Bronchial epithelial cell (primary cell): Measurements from ENCODE around the gene PHKA1. TPM values are rescaled to one million over a fixed set of nuclear protein-coding genes. Genes with fewer than 3 reads are reported as not detected.
A peak's percentile ranks its signal among the peaks of the same experiment; 100 is the strongest.
"Not testable (repeated sequence)": the region's sequence is repeated elsewhere in the genome, so short reads cannot be mapped to it uniquely, and the experiment has no call there.

ENCODE experiments used
- DNase-seq: peaks from one replicate; pipeline ENCODE4 v3.0.0-alpha.2; 2010; ENCODE audit warnings: low read depth
- FAIRE-seq: peaks from 2 replicates; lab custom pipeline; 2011; peaks lifted over from hg19 to GRCh38; lab: Jason Lieb, UNC
- H3K27me3 ChIP-seq: 2 replicates; pipeline ENCODE4 v1.5.1; 2011; ENCODE audit warnings: low read length; ENCODE audit not compliant: control insufficient read depth, insufficient read depth
- H3K36me3 ChIP-seq: 2 replicates; pipeline ENCODE4 v1.5.1; 2011; ENCODE audit warnings: low read length; ENCODE audit not compliant: control insufficient read depth, insufficient read depth
- H3K4me3 ChIP-seq: 2 replicates; pipeline ENCODE4 v1.5.1; 2011; ENCODE audit warnings: mild to moderate bottlenecking, low read depth, low read length, control low read depth
- total RNA-seq: library from RNA; depleted of rRNA; stranded (reverse); fragments of >200 nt; gene quantifications from 2 replicates; pipeline ENCODE4 v1.2.1, GENCODE V29; 2014
- TF ChIP-seq, protein P1 (sequence below): IDR thresholded peaks from 2 replicates; pipeline ENCODE4 v1.5.1; 2011; ENCODE audit warnings: mild to moderate bottlenecking, moderate library complexity, low read length, control low read depth, inconsistent platforms; ENCODE audit not compliant: insufficient read depth, severe bottlenecking

PHKA1 gene
- total RNA-seq, 1 donor from 2014 or later, result 13.4 TPM

DNA sequence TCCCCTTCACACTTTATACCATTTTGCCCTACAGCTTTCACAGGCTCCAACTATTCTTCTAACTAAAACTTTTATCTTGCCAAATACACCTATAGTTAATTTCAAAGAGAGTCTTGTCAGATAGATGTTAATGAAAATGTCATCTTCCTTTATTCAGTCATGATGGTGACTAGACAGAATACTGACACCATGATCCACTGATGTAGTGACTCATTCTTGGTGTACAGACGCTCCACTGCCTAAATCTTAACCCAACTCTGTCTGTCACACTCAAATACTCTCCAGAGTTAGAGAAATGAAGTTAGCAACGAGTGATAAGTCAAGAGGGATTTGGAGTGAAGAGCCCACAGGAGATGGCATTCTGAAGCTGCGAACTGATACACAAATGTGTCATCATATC is 109.4 kb downstream of the PHKA1 start:
- FAIRE-seq (no peak), DNase-seq (peak; percentile 19)
- TF ChIP-seq, protein P1, sequence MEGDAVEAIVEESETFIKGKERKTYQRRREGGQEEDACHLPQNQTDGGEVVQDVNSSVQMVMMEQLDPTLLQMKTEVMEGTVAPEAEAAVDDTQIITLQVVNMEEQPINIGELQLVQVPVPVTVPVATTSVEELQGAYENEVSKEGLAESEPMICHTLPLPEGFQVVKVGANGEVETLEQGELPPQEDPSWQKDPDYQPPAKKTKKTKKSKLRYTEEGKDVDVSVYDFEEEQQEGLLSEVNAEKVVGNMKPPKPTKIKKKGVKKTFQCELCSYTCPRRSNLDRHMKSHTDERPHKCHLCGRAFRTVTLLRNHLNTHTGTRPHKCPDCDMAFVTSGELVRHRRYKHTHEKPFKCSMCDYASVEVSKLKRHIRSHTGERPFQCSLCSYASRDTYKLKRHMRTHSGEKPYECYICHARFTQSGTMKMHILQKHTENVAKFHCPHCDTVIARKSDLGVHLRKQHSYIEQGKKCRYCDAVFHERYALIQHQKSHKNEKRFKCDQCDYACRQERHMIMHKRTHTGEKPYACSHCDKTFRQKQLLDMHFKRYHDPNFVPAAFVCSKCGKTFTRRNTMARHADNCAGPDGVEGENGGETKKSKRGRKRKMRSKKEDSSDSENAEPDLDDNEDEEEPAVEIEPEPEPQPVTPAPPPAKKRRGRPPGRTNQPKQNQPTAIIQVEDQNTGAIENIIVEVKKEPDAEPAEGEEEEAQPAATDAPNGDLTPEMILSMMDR, result no peak
- H3K27me3 ChIP-seq, result no peaks in the 10 kb centered on the region
- no peak overlapping the region for H3K4me3 ChIP-seq
- H3K36me3 ChIP-seq, result no peaks in the 10 kb centered on the region

DNA sequence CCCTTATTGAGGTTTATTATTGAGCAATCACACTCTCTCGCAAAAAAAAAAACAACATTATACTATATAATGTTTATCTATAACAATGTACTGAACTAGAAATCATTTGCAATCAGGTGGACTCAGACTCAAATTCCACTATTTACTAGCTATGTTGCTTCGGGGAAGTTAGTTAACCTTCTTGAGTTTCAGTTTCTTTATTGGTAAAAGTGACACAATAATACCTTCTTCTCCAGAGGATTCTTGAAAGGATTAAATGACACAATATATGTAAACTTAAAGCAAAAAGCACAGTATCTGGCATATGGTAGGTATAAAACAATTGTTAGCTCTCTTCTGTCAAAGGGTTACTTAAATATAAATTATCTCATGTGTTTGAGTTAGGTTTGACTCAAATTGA is 110.0 kb downstream of the PHKA1 start:
- Histone ChIP-seq H3K27me3 (no peaks in the 10 kb centered on the region), H3K4me3 (no peak overlapping the region), H3K36me3 (no peaks in the 10 kb centered on the region)
- DNase-seq (no peak), FAIRE-seq (no peak)
- TF ChIP-seq, protein P1, result no peak

DNA sequence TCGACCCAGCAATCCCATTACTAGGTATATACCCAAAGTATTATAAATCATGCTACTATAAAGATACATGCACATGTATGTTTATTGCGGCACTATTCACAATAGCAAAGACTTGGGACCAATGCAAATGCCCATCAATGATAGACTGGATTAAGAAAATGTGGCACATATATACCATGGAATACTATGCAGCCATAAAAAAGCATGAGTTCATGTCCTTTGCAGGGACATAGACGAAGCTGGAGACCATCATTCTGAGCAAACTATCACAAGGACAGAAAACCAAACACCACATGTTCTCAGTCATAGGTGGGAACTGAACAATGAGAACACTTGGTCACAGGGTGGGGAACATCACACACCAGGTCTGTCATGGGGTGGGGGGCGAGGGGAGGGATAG is 123.1 kb downstream of the PHKA1 start:
- not testable (repeated sequence) for H3K4me3 ChIP-seq, FAIRE-seq, H3K27me3 ChIP-seq, H3K36me3 ChIP-seq, DNase-seq

DNA sequence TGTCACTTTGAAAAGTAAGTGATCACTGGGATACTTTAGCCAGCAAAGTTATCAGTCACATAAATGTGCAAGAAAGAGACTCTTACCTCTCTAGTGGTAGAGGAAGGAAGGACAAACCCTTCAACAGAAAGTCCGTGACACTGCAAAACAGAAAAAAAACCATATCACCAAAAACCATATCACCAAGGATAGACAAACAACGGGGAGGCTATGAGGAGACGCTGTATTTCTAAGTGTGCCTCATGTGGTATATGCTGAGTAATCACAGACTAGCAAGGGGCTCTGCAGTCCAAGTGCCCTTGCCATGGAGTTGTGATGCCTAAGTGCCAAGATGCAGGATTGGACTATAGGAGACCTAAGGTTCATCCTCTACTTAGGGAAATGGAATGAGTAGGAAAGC is 129.9 kb downstream of the PHKA1 start:
- Histone ChIP-seq H3K27me3 (no peaks in the 10 kb centered on the region), H3K36me3 (no peaks in the 10 kb centered on the region), H3K4me3 (no peak overlapping the region)
- FAIRE-seq, result no peak
- no peak for DNase-seq
- TF ChIP-seq, protein P1, result no peak

DNA sequence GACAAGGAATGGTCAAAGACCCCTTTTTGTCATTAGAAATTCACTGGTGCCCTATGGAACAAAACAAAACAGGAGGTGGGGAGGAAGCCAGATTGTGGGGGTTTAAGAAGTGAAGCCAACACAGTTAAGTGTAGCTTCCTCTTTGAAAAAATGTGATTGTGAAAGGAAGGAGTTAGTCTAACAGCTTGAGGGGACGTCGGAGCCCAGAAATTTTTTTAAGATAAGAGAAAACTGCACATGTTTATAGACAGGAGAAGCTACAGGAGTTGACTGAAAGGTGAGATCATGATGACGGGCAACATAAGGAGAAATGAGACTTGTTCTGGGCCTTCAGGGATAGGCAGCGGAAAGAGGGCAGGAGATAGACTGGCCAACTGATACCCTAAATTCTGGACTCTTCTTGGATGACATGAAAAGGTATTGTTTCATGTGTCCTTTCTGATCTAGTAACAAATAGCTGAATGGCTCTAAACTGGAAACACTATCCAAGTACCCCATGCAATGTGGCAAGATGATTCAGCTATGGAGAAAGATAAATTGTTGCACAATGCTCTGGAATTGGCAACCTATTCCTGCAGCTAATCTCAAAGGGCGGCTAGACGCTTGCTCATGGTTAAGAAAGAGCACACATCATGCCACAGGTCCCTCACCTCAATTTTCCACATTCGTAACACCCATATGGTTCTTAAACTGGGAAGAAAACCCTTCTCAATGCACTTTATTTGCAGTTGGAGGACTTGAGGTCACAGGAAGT is 137.8 kb downstream of the PHKA1 start:
- no peak overlapping the region for H3K4me3 ChIP-seq
- TF ChIP-seq, protein P1, result no peak
- FAIRE-seq (peak; percentile 32), DNase-seq (peak; percentile 81)
- no peaks in the 10 kb centered on the region for H3K36me3 ChIP-seq
- no peaks in the 10 kb centered on the region for H3K27me3 ChIP-seq

DNA sequence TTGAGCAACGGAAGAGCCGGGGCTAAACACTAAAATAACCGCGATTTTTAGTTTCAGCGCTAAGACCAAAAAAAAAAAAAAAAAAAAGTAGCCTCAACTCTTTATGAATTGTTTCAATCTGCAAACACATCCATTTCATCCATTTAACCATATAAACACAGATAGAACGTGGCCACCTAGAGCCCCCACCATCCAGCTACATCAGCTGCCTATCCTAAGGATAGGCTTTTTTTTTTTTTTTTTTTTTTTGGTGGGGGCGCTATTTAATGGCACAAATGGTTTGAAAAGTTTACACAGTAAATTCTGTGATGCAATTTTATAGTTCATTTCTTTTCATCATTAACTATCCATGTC is 141.0 kb downstream of the PHKA1 start:
- no peak for DNase-seq
- TF ChIP-seq, protein P1, result no peak
- Histone ChIP-seq H3K27me3 (no peaks in the 10 kb centered on the region), H3K4me3 (peak overlapping the region; percentile 65), H3K36me3 (no peaks in the 10 kb centered on the region)
- FAIRE-seq, result no peak
